Smooth muscle cell (in vitro differentiated cells): ENCODE results near the gene U2SURP. TPM values are rescaled to one million over a fixed set of nuclear protein-coding genes. Genes with fewer than 3 reads are reported as not detected.

ENCODE experiments used
- polyA plus RNA-seq: library from polyadenylated mRNA; unstranded; fragments of >200 nt; fragmentation: Nextera tagmentation; extraction: Ambion mirVana; gene quantifications from 2 replicates; pipeline ENCODE4 v1.2.1, GENCODE V29; 2016
- small RNA-seq: library from RNA; depleted of rRNA; stranded (forward); fragments of <200 nt; gene quantifications from one replicate; pipeline ENCODE3, GENCODE V24; 2014
- total RNA-seq: library from RNA; depleted of rRNA; stranded (reverse); fragments of >200 nt; gene quantifications from 2 replicates; pipeline ENCODE4 v1.2.3, GENCODE V29; 2014

Gene U2SURP
- total and polyA plus RNA-seq, 2 experiments from 2014 or later, result 49.0 to 80.4 TPM

Small RNA genes within 50 kb of the gene (small RNA-seq; reads per million reads assigned to genes)
- gene AC021074.2, result not detected

Other genes starting within 250 kb of the U2SURP start
- 32.5 and 71.3 TPM in 2 replicates for gene PCOLCE2, start 112.5 kb upstream of the U2SURP start, total RNA-seq
- gene PCOLCE2, start 112.5 kb upstream of the U2SURP start, polyA plus RNA-seq, result 46.6 and 80.9 TPM in 2 replicates
- gene PAQR9, start 37.9 kb upstream of the U2SURP start, total RNA-seq, result 0.09 and 0.13 TPM in 2 replicates
- gene PAQR9, start 37.9 kb upstream of the U2SURP start, polyA plus RNA-seq, result 1.0 TPM in 1 of 2 replicates, not detected in the other
- 14.5 and 16.0 TPM in 2 replicates for gene CHST2, start 118.2 kb downstream of the U2SURP start, total RNA-seq
- gene CHST2, start 118.2 kb downstream of the U2SURP start, polyA plus RNA-seq, result 10.4 and 12.6 TPM in 2 replicates